GM18507 (cell line): Measurements from ENCODE around the gene SP9.
"Not testable (repeated sequence)": the region's sequence is repeated elsewhere in the genome, so short reads cannot be mapped to it uniquely, and the experiment has no call there.

Experiments used
- DNase-seq: peaks from one replicate; pipeline ENCODE4 v3.0.0; 2011; ENCODE audit warnings: low read depth; ENCODE audit not compliant: insufficient read length; ENCODE audit errors: extremely low spot score
- FAIRE-seq: peaks from 2 replicates; lab custom pipeline; 2011; peaks lifted over from hg19 to GRCh38; lab: Jason Lieb, UNC

SP9 gene

GRCh38 chr2:174343623-174344455 is 9.1 kb downstream of the SP9 start:
- no peak for FAIRE-seq
- no peak for DNase-seq

DNA sequence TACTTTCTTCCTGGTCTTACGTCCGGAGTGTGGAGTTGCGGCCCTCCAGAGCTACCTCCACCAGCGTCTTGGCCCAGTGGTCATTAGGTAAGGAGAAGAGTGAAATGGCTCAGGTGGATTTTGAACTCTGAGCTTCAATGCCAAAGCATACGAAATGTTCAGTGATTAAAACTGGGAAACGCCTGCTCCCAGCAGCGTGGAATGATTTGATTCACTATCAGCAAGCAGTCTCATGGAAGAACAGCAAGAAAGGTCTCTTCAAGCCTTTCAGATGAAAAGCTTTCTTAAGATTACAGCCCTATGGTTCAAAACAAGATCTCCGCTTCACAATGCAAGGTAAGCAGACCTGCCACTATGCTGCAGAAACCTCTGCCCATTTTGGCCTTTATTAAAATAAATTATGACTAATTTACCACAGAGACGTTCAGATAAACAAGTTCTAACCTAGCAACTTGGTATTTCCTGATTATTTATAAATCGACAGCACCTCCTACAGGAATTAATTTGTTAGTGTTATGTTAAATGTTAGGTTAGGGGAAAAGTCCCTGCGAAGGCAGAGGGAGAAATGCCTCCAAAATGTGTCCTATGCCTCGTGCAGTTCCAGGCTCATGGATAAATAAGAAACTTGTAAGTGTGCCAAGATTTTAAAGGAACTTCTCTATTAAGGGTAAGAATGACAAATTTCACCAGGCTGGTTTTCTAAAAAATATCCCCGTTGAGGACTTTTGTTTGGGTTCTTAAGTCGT is 10.1 kb downstream of the SP9 start:
- no peak for DNase-seq
- peak; percentile 64 for FAIRE-seq

DNA sequence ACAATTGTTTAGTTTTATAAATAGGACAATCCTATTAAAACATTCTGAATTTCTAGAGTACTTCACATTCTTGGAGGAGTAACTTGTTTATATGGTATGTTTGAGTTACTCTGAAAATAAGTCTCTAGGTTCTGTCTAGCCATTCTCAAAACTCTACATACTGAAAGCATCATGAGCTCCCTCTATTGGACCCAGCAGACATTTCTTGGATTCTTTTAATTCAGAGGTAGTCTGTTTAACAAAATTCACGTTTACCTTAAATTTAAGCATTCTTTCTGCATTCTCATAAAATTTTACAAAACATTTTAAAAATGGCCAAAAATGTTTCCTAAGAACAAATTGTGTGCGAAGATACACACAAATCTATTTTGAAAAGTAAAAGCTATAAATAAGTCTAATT is 15.3 kb downstream of the SP9 start:
- no peak for DNase-seq
- peak; percentile 73 for FAIRE-seq

DNA sequence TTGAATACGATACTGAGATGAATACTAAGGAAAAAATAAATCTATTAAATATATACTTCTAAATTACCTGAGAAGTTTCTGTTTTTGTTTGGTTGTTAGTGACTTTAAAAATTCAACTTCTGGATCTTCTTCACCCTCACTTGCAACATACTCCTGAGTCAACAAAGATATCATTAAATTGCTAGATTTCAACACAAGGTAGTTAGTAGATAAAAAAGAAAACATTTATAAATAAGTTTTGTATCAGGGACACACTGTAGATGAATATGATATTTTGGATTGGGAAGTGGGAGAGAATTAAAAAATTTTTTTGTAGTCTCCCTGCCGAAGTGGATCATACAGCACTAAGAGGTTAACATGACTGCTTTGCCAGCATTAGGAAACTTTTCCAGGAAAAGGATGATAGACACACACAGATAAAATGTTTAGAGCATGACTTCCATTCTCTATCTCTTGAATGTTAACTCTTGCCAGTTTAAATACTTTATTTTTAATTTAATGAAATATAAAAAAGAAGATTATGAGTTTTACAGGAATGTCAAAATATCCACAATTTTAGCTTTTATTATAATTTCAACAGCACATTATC is 15.9 kb downstream of the SP9 start:
- FAIRE-seq (no peak), DNase-seq (no peak)

DNA sequence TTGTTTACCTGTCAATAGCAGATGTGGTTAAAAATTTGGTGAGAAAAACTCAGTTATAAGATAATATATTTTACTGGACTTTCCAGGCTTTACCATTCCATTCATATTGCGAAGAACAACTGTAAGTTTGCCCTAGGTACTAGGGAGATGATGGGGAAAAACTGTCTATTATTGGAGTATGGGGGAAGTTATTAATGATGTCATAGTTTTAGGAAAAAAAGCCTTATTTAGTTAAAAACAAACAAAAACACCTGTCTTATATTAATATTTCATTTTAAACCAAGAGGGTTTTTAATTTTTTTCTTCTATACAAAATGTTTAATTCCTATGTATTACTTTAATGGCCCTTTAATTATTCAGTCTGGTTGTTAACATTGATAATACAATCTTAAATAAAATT is 18.2 kb downstream of the SP9 start:
- FAIRE-seq (no peak), DNase-seq (no peak)

- no peak for DNase-seq
- no peak for FAIRE-seq
Measured at GRCh38 chr2:174356347-174356746, 21.6 kb downstream of the SP9 start.

DNA sequence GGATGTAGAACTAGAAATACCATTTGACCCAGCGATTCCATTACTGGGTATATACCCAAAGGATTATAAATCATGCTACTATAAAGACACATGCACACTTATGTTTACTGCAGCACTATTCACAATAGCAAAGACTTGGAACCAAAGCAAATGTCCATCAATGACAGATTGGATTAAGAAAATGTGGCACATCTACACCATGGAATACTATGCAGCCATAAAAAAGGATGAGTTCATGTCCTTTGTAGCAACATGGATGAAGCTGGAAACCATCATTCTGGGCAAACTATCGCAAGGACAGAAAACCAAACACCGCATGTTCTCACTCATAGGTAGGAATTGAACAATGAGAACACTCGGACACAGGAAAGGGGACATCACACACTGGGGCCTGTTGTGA is 24.9 kb downstream of the SP9 start:
- FAIRE-seq: not testable (repeated sequence)

GRCh38 chr2:174362949-174363348 is 28.2 kb downstream of the SP9 start:
- FAIRE-seq (no peak), DNase-seq (no peak)

More for the DNA sequence above, 24.9 kb downstream of the SP9 start:
- not testable (repeated sequence) for DNase-seq

DNA sequence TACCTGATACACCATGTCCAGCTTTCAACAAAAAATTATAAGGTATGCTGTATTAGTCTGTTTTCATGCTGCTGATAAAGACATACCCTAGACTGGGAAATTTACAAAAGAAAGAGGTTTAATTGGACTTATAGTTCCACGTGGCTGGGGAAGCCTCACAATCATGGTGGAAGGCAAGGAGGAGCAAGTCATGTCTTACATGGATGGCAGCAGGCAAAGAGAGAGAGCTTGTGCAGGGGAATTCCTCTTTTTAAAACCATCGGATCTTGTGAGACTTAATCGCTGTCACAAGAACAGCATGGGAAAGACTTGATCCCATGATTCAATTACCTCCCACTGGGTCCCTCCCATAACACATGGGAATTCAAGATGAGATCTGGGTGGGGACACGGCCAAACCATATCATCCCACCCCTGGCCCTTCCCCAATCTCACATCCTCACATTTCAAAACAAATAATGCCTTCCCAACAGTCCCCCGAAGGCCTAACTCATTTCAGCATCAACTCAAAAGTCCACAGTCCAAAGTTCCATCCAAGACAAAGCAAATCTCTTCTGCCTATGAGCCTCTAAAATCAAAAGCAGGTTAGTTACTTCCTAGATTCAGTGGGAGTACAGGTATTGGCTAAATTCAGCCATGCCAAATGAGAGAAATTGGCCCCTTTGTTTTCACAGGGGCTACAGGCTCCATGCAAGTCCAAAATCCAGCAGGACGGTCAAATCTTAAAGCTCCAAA is 28.9 kb downstream of the SP9 start:
- FAIRE-seq, DNase-seq: not testable (repeated sequence)

- DNase-seq (no peak), FAIRE-seq (no peak)
Measured at GRCh38 chr2:174364628-174365027, 29.9 kb downstream of the SP9 start.

DNA sequence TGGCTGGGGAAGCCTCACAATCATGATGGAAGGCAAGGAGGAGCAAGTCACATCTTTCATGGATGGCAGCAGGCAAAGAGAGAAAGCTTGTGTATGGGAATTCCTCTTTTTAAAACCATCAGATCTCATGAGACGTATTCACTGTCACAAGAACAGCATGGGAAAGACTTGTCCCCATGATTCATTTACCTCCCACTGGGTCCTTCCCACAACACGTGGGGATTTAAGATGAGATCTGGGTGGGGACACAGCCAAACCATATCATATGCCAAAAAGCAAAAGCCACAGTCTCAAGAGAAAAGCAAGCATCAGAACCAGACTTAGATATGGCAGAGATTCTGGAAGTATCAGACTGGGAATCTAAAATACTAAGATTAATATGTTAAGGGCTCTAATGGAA is 30.8 kb downstream of the SP9 start:
- DNase-seq: no peak

DNA sequence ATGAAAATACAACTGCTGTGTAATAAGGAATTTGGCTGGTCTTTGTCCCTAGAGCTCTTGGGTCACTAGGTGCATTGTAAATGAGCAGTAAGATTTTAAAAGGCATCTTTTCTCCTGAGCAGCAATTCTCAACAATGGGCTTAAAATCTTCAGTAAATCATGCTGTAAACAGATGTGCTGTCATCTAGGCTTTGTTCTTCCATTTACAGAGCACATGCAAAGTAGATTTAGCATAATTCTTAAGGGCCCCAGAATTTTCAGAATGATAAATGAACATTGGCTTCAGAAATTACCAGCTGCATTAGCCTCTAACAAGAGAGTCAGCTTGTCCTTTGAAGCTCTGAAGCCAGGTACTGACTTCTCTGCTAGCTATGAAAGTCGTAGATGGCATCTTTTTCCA is 33.9 kb downstream of the SP9 start:
- no peak for DNase-seq
- no peak for FAIRE-seq

More for the DNA sequence above, 30.8 kb downstream of the SP9 start:
- FAIRE-seq: no peak

GRCh38 chr2:174376967-174377366 is 42.2 kb downstream of the SP9 start:
- FAIRE-seq (no peak), DNase-seq (no peak)

DNA sequence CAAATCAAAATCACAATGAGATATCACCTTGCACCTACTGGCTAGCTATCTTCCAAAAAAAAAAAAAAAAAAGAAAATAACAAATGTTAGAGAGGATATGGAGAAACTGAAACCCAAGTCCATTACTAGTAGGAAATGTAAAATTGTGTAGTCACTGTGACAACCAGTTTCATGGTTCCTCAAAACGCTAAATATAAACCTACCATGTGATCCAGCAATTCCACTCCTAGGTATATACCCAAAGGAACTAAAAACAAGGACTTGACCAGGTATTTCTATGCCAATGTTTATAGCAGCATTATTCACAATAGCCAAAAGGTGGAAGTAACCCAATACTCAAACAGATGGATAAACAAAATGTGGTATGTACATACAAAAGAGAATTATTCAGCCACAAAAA is 49.0 kb downstream of the SP9 start:
- DNase-seq (no peak), FAIRE-seq (peak; percentile 12)

DNA sequence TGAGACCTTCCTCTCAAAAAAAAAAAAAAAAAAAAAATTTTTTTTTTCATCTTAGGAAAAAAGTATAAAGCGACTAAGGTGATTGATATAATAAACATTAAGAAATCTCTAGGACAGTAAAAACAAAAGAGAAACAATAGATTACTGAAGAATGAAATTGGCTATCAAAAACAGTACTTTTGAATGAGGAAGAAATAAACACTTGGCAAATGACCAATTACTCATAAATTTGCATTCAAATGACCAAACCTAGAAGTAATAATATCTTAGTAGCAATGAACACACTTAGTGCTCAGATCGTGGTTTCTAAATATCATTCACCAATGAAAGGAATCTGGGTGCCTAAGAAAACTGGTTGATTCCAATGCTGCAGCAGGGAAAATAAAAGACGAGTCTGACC is 50.4 kb downstream of the SP9 start:
- no peak for FAIRE-seq

More for the DNA sequence above, 50.4 kb downstream of the SP9 start:
- DNase-seq: no peak
